ENCODE results near the gene AP1G2.

AP1G2 gene

GRCh38 chr14:23523229-23524016, 44.2 kb downstream of the AP1G2 start:
- no peaks in the 10 kb centered on the region for H3K79me2 ChIP-seq (ENCODE audit: control insufficient read depth, insufficient read depth, low read length, unreplicated experiment)
- H3K27ac ChIP-seq (ENCODE audit: low read depth, low read length): no peak overlapping the region
- no peak overlapping the region for H2AFZ ChIP-seq (ENCODE audit: low read length, unreplicated experiment)
- no peaks in the 10 kb centered on the region for H3K27me3 ChIP-seq (ENCODE audit: insufficient read depth, low read length)
- H3K36me3 ChIP-seq (ENCODE audit: insufficient read depth, low read length): no peaks in the 10 kb centered on the region
- no peaks in the 10 kb centered on the region for H3K4me1 ChIP-seq (ENCODE audit: control insufficient read depth, insufficient read depth, low read length, unreplicated experiment)
- no peak overlapping the region for H3K4me3 ChIP-seq (ENCODE audit: low read depth, low read length)

DNA sequence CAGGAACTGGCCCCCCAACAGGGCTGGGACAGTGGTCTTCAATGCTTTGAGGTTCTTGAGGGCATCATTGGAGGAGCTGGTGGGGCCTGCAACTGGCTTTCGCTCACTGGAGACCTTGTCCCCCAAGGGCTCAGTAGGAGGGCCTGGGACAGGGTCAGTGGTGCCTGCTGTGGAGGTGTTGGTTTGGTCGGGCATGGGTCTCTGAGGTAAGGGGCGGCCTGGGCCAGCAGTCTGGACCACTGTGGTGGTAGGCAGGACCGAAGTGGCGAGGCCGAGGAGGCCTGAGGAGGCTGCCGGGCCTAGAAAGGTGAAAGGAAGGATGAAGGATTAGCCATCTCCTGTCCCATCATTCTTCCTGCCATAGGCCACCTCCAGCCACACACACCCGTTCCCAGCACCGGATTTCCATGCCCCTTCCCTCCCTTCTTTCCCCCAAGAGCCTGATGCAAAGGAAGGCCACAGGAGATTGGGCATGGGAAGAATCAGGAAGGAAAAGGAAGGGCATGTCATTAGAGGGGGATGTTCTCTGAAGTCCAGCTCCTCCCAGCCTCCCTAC, 44.9 kb downstream of the AP1G2 start:
- H3K27ac ChIP-seq (ENCODE audit: low read depth, low read length): no peak overlapping the region
- H3K27me3 ChIP-seq (ENCODE audit: insufficient read depth, low read length): no peaks in the 10 kb centered on the region
- no peaks in the 10 kb centered on the region for H3K4me1 ChIP-seq (ENCODE audit: control insufficient read depth, insufficient read depth, low read length, unreplicated experiment)
- H3K79me2 ChIP-seq (ENCODE audit: control insufficient read depth, insufficient read depth, low read length, unreplicated experiment): no peaks in the 10 kb centered on the region
- H3K36me3 ChIP-seq (ENCODE audit: insufficient read depth, low read length): no peaks in the 10 kb centered on the region
- H3K4me3 ChIP-seq (ENCODE audit: low read depth, low read length): no peak overlapping the region
- H2AFZ ChIP-seq (ENCODE audit: low read length, unreplicated experiment): no peak overlapping the region

- H3K79me2 ChIP-seq (ENCODE audit: control insufficient read depth, insufficient read depth, low read length, unreplicated experiment): no peaks in the 10 kb centered on the region
- H3K27ac ChIP-seq (ENCODE audit: low read depth, low read length): no peak overlapping the region
- H3K4me3 ChIP-seq (ENCODE audit: low read depth, low read length): no peak overlapping the region
- 0 out of 2 replicates have a peak, but pooled peaks cover 3% of the 10 kb centered on the region for H3K27me3 ChIP-seq (ENCODE audit: insufficient read depth, low read length)
- no peaks in the 10 kb centered on the region for H3K4me1 ChIP-seq (ENCODE audit: control insufficient read depth, insufficient read depth, low read length, unreplicated experiment)
- no peaks in the 10 kb centered on the region for H3K36me3 ChIP-seq (ENCODE audit: insufficient read depth, low read length)
- H2AFZ ChIP-seq (ENCODE audit: low read length, unreplicated experiment): no peak overlapping the region
Observed at GRCh38 chr14:23521785-23522640, 45.6 kb downstream of the AP1G2 start.

DNA sequence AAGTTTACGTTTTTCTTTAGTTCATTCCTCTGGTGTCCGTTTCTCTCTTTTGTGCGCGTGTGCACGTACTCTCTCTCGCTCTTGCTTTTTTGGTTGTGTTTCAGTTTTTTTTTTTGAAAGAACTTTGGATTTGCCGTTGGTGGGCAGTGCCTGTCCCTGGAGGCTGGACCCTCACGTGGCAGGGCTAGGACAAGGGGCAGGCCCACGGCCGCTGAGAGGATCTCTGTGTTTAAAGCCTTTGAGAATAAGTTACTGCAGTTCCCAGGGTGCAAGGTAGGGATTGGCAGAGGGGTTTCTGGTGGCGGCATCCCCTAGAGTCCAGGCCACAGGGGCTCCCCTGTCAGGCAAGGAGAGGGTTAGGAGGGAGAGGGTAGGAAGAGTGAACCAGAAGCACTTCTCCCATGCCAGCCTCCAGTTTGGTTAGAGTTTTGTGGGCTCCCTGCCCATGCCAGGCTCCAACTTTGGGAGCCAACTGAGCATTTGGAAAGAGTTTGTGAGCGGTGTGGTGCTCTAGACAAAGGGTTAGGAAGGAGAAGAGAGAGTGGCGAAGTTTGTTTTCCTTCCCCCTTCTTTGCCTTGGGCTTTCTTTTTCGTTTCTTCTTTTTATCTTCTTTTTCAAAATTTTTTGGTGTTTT, 46.6 kb downstream of the AP1G2 start:
- H3K4me1 ChIP-seq (ENCODE audit: control insufficient read depth, insufficient read depth, low read length, unreplicated experiment): no peaks in the 10 kb centered on the region
- H3K4me3 ChIP-seq (ENCODE audit: low read depth, low read length): no peak overlapping the region
- no peak overlapping the region for H3K27ac ChIP-seq (ENCODE audit: low read depth, low read length)
- H3K36me3 ChIP-seq (ENCODE audit: insufficient read depth, low read length): no peaks in the 10 kb centered on the region
- H2AFZ ChIP-seq (ENCODE audit: low read length, unreplicated experiment): no peak overlapping the region
- 0 out of 2 replicates have a peak, but pooled peaks cover 3% of the 10 kb centered on the region for H3K27me3 ChIP-seq (ENCODE audit: insufficient read depth, low read length)
- H3K79me2 ChIP-seq (ENCODE audit: control insufficient read depth, insufficient read depth, low read length, unreplicated experiment): no peaks in the 10 kb centered on the region

DNA sequence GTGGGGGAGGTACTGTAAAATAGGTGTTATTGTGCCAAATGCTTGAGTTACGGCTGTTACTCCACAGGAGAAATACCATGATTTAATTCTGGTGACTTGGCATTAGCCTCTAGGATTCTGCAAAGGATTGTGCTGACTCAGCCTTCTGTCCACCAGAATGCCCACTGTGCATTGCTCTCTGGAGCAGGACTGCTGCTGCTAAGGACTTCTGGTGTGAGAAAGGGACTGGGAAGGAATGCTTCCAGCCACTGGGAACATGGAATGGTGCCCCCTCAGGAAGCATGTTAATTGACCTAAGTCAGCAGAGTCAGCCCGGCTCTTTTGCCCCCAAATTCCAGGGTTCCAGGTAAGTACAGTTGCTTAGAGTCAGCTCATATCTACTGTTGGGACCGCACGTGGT, 48.9 kb downstream of the AP1G2 start:
- Histone ChIP-seq H3K4me3 (ENCODE audit: low read depth, low read length) (no peak overlapping the region), H3K36me3 (ENCODE audit: insufficient read depth, low read length) (no peaks in the 10 kb centered on the region), H3K4me1 (ENCODE audit: control insufficient read depth, insufficient read depth, low read length, unreplicated experiment) (no peaks in the 10 kb centered on the region), H3K27me3 (ENCODE audit: insufficient read depth, low read length) (0 out of 2 replicates have a peak, but pooled peaks cover 3% of the 10 kb centered on the region), H3K79me2 (ENCODE audit: control insufficient read depth, insufficient read depth, low read length, unreplicated experiment) (no peaks in the 10 kb centered on the region), H3K27ac (ENCODE audit: low read depth, low read length) (no peak overlapping the region), H2AFZ (ENCODE audit: low read length, unreplicated experiment) (no peak overlapping the region)

- 0 out of 2 replicates have a peak, but pooled peaks cover 3% of the 10 kb centered on the region for H3K27me3 ChIP-seq (ENCODE audit: insufficient read depth, low read length)
- no peak overlapping the region for H3K27ac ChIP-seq (ENCODE audit: low read depth, low read length)
- no peaks in the 10 kb centered on the region for H3K36me3 ChIP-seq (ENCODE audit: insufficient read depth, low read length)
- H2AFZ ChIP-seq (ENCODE audit: low read length, unreplicated experiment): no peak overlapping the region
- H3K79me2 ChIP-seq (ENCODE audit: control insufficient read depth, insufficient read depth, low read length, unreplicated experiment): no peaks in the 10 kb centered on the region
- H3K4me3 ChIP-seq (ENCODE audit: low read depth, low read length): no peak overlapping the region
- no peaks in the 10 kb centered on the region for H3K4me1 ChIP-seq (ENCODE audit: control insufficient read depth, insufficient read depth, low read length, unreplicated experiment)
Observed at GRCh38 chr14:23517650-23518326, 49.8 kb downstream of the AP1G2 start.

DNA sequence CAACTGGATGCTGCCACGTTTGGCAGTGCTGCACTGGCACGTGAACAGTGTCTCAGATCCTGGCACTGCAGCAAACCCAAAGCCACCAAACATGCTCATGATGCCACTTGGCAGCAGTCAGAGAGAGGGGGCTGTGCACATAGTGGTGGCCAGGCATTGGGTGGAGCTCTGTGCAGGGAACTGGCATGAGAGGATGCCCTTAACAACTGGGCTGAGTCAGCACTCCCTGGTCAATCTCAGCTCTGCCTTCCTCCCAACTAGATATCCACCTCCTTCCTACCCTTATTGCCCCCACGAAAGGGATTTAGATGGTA, 53.0 kb downstream of the AP1G2 start:
- no peak overlapping the region for H2AFZ ChIP-seq (ENCODE audit: low read length, unreplicated experiment)
- no peaks in the 10 kb centered on the region for H3K79me2 ChIP-seq (ENCODE audit: control insufficient read depth, insufficient read depth, low read length, unreplicated experiment)
- no peaks in the 10 kb centered on the region for H3K36me3 ChIP-seq (ENCODE audit: insufficient read depth, low read length)
- H3K27ac ChIP-seq (ENCODE audit: low read depth, low read length): no peak overlapping the region
- 0 out of 2 replicates have a peak, but pooled peaks cover 3% of the 10 kb centered on the region for H3K27me3 ChIP-seq (ENCODE audit: insufficient read depth, low read length)
- no peak overlapping the region for H3K4me3 ChIP-seq (ENCODE audit: low read depth, low read length)
- no peaks in the 10 kb centered on the region for H3K4me1 ChIP-seq (ENCODE audit: control insufficient read depth, insufficient read depth, low read length, unreplicated experiment)

DNA sequence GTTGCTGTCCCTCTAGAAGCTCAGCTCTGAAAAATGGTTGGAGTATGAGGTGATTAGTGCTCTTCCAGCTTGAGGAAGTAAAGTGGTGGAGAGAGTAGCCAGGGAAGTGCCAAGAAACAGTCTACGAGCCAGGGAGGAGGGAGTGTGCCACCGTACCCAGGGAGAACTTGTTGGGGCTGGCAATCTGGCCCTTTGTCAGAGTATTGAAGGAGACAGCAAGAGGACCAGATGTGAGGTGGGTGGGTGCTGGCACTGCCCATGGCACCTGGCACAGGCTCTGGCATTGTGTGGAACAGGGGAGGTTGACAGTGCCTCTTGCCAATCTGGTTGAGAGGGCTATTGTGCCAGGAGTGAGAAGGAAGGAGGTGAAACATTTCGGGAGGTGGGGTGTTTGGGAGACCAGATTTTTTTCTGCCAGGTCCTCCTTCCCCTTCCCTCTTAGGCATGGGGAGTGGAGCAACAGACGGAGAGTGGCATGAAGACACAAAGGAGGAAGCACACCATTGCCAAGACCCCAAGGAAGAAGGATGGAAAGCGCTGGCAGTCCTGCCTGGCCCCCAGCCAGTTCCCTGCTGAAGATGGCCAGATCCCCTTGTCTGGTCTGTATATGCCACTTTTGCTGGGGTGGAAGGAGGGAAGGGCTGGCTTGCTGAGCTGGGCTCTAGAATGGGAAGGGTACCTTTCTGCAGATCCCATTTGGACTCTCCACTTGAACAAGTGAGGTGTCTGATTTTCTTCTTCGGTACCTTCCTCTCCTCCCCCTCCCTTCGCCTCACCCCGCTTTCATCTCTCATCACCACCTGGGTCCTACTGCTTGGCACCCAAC, 53.6 kb downstream of the AP1G2 start:
- Histone ChIP-seq H2AFZ (ENCODE audit: low read length, unreplicated experiment) (no peak overlapping the region), H3K27me3 (ENCODE audit: insufficient read depth, low read length) (0 out of 2 replicates have a peak, but pooled peaks cover 3% of the 10 kb centered on the region), H3K4me1 (ENCODE audit: control insufficient read depth, insufficient read depth, low read length, unreplicated experiment) (no peaks in the 10 kb centered on the region), H3K36me3 (ENCODE audit: insufficient read depth, low read length) (no peaks in the 10 kb centered on the region), H3K4me3 (ENCODE audit: low read depth, low read length) (no peak overlapping the region), H3K79me2 (ENCODE audit: control insufficient read depth, insufficient read depth, low read length, unreplicated experiment) (no peaks in the 10 kb centered on the region), H3K27ac (ENCODE audit: low read depth, low read length) (no peak overlapping the region)

- Histone ChIP-seq H3K4me1 (ENCODE audit: control insufficient read depth, insufficient read depth, low read length, unreplicated experiment) (no peaks in the 10 kb centered on the region), H3K36me3 (ENCODE audit: insufficient read depth, low read length) (no peaks in the 10 kb centered on the region), H2AFZ (ENCODE audit: low read length, unreplicated experiment) (no peak overlapping the region), H3K27me3 (ENCODE audit: insufficient read depth, low read length) (0 out of 2 replicates have a peak, but pooled peaks cover 3% of the 10 kb centered on the region), H3K4me3 (ENCODE audit: low read depth, low read length) (no peak overlapping the region), H3K27ac (ENCODE audit: low read depth, low read length) (no peak overlapping the region), H3K79me2 (ENCODE audit: control insufficient read depth, insufficient read depth, low read length, unreplicated experiment) (no peaks in the 10 kb centered on the region)
Observed at GRCh38 chr14:23513005-23513817, 54.4 kb downstream of the AP1G2 start.
